VCaP (cell line): ENCODE results near the gene C10orf143.

Experiments used
- H3K27ac ChIP-seq: fragments of 450-650 bp; 2 replicates; pipeline ENCODE4 v1.5.1; 2017
- TF ChIP-seq, protein P1 (sequence below): fragments of 450-650 bp; conservative IDR thresholded peaks from 2 replicates; pipeline ENCODE4 v1.5.1; 2017; ENCODE audit warnings: mild to moderate bottlenecking, moderate library complexity

Gene C10orf143

DNA sequence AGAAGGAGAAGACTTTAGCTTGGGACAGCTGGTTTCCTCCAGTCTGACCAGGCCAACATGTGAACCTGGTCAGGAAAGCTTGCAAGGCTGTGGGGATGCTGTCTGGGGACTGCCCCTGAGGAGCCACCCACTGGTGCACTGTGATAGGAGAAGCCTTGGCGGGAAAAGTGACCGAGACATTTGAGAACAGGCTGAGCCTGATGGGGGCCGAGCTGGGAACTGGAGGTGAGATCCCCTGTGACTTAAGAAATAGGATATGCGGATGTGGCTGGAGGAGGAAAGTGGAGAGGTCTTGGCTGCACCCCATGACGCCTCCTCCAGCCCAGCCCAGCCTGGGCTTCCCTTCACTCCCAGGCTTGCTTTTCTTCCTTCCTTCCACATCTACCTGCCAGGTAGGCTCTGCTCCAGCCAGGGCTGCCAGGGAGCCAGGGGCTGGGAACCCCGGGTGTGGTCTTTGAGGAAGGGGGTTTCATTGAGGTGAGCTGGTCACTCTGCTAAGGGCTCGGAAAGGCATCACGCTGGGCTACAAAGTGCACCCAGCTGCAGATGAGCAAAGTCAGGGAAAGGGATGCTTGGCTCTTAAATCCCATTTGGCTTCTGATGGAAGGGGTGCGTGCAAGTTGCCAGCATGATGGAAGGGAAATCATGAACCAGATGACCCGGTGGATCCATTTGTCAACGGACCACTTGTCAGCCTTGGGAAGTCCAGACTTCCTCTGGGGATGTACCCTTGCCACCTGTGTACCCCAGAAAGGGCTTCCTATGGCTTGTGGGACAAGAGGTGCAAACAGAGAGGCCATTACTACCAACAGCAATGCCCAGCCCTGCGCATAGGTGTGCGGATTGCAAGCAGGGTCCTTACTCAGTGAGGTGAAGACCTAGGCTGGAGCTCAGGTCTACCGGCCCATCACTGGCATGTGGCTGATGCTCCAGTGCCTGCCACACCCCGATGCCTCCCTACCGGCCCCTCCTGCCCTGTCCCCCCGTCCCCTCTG lies 66.3 kb downstream of the C10orf143 start:
- TF ChIP-seq, protein P1, sequence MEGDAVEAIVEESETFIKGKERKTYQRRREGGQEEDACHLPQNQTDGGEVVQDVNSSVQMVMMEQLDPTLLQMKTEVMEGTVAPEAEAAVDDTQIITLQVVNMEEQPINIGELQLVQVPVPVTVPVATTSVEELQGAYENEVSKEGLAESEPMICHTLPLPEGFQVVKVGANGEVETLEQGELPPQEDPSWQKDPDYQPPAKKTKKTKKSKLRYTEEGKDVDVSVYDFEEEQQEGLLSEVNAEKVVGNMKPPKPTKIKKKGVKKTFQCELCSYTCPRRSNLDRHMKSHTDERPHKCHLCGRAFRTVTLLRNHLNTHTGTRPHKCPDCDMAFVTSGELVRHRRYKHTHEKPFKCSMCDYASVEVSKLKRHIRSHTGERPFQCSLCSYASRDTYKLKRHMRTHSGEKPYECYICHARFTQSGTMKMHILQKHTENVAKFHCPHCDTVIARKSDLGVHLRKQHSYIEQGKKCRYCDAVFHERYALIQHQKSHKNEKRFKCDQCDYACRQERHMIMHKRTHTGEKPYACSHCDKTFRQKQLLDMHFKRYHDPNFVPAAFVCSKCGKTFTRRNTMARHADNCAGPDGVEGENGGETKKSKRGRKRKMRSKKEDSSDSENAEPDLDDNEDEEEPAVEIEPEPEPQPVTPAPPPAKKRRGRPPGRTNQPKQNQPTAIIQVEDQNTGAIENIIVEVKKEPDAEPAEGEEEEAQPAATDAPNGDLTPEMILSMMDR: no peak
- H3K27ac ChIP-seq: no peak overlapping the region

DNA sequence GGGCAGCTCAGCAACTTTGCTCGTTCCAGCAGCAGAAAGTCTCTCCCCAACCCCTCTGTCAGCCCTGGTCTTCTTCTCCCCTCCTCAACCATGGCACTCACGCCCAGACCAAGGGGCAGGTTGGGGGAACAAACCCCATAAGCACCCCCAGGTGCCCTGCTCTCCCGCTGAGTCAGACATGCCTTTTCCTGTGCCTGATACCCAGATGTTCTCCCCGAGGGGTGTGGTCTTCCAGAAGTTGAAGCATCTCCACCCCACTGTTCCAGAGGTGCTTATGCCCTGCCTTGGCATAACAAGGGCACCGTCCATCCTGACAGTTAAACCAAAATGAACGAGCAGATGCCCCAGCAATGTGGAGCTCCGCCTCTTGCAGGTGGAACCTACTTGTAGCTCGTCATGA lies 67.1 kb downstream of the C10orf143 start:
- TF ChIP-seq, protein P1: no peak
- H3K27ac ChIP-seq: no peak overlapping the region

DNA sequence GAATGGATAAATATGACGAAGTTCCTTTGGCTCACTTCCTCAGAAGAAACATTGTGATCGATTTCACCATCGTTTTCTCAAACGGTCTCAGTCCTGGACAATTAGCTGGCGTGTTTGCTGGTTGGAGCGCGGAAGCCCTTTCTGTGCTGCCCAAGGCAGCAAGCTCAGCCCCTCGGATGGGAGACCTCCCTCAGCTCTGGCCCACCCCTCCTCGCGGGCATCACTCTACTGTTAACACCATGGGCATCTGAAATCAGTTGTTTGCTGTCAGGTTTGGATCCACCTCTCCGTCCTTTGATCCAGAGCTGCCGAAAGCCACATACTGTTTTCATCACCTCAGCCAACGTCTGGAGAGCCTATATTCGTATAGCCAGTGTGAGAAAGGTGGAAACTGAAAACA lies 68.2 kb downstream of the C10orf143 start:
- TF ChIP-seq, protein P1: no peak
- H3K27ac ChIP-seq: no peak overlapping the region

DNA sequence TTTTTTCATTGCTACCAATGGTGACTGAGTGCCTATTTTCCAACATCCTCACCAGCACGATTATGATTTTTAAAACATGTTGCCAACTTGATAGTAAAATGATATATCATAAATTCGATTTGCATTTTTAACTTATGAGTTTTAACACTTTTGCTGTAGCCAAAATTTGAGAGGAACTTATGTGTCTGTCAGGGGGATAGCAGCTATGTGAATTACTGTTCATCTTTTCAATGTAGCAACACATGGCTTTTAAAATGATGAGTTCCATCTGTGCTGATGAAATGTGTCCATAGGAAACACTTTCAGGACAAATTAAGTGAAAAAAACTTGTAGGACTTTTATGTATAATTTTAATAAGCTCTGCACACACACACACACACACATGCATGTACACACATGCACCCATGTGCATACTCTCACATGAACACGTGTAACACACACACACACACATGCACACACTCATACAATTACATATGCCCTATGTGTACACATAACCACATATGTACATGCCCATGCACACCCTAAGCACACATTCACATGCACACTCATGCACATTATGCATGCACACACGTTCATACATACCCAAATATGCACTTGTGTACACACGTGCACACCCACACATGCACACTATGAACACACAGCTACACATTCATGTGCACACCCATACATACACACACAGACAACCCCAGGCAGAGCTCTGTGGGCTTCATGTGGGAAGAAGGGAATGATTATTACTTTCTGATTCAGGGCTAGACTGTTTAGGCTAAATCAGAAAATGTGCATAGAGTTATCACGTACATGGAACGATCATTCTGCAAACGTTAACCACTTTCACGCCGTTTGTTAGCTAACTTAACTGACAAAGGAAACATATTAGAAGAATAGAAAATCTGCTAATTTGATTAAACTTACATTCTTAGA lies 68.9 kb downstream of the C10orf143 start:
- TF ChIP-seq, protein P1: no peak
- no peak overlapping the region for H3K27ac ChIP-seq

DNA sequence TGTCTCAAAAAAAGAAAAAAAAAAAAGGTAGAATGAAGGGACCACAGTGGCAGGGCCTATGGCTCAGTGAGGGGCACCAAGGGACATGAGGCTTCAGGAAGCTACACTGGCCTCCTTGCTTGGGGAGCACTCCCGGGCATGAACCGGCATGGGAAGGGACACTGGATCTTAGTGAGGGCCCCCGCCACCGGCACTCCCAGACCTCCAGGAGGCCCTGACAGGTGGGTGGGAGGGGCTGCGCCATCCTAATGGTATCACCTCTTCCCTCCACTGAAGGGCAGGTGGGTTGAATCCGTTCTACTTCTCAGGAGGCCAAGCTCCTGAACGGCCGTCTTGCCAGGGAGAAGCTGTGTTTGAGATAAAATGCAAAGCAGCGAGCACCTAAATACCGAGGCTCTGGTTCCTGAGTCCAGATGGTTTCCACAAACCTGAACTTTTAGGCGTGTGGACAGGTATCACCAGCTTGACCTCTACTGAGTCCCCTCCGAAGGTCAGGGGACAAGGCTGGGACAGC lies 69.8 kb downstream of the C10orf143 start:
- TF ChIP-seq, protein P1: no peak
- no peak overlapping the region for H3K27ac ChIP-seq

DNA sequence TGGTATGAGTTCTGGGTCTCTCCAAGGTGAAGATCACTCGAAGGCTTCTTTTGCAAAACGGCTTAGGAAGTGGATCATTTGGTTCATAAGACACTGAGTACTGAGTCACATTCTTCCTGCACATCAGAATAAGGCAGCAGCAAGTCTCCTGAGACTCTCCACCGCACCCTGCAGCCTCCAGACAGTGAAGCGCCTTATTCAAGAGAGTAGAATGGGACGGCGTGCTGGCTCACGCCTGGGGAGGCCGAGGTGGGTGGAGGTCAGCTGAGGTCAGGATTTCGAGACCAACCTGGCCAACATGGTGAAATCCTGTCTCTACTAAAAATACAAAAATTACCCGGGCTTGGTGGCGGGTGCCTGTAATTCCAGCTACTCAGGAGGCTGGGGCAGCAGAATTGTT lies 70.3 kb downstream of the C10orf143 start:
- TF ChIP-seq, protein P1: no peak
- H3K27ac ChIP-seq: no peak overlapping the region

DNA sequence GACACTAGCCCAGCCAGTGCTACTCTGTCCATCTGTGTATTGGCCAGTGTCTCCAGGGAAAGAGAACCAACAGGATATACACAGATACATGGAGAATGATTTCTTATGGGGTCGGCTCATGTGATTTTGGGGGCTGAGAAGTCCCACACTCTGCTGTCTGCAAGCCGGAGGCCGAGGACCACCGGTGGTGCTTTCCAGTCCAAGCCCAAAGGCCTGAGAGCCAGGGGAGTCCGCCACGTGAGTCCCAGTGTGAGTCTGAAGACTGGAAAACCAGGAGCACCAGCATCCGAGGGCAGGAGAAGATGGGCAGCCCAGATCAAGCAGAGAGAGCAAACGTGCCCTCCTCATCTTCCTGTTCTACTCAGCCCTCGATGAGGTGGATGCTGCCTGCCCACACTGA lies 71.5 kb downstream of the C10orf143 start:
- TF ChIP-seq, protein P1: no peak
- H3K27ac ChIP-seq: no peak overlapping the region
